Measurements from ENCODE around the gene SOBP.

GRCh38 chr6:107569473-107569872 is 79.6 kb downstream of the SOBP start:
- TF ChIP-seq CTCF (IDR thresholded peaks at IDR 0.05) (no peak), POLR2A (IDR thresholded peaks at IDR 0.05) (no peak), EP300 (IDR thresholded peaks at IDR 0.05) (no peak)
